Adrenal gland (tissue), 12 donors: Measurements from ENCODE around the gene COL2A1. TPM values are rescaled to one million over a fixed set of nuclear protein-coding genes. Genes with fewer than 3 reads are reported as not detected.

Experiments used
- DNase-seq, 7 donors: peaks; one replicate each; pipeline ENCODE4 v3.0.0-alpha.2; 2019 to 2020
- H3K27ac ChIP-seq, 5 donors: fragments of 200-600 bp; sonication (generic) in 4 of 5; 1 replicate in 3 of 5; 2 replicates in 2 of 5; pipeline versions ENCODE4 v1.5.1 to v1.8.0; 2016 to 2020; ENCODE audit warnings: mild to moderate bottlenecking in 1 of 5
- H3K27me3 ChIP-seq: fragments of 200-600 bp; 2 replicates; pipeline ENCODE4 v1.8.0; 2021
- H3K36me3 ChIP-seq, 2 donors: fragments of 200-600 bp; replicated peaks in 1 of 2; 1 replicate in 1 of 2; 2 replicates in 1 of 2; pipeline versions ENCODE4 v1.5.1 to v1.8.0; 2018 to 2022
- H3K4me1 ChIP-seq, 2 donors: fragments of 200-600 bp; replicated peaks in 1 of 2; 1 replicate in 1 of 2; 2 replicates in 1 of 2; pipeline versions ENCODE4 v1.5.1 to v1.8.0; 2018 to 2021
- H3K4me3 ChIP-seq, 4 donors: fragments of 200-600 bp; sonication (generic) in 3 of 4; one replicate each; pipeline ENCODE4 v1.5.1; 2016 to 2018
- H3K9me3 ChIP-seq, 3 donors: fragments of 200-600 bp; sonication (generic) in 1 of 3; replicated peaks in 1 of 3; 1 replicate in 2 of 3; 2 replicates in 1 of 3; pipeline versions ENCODE4 v1.5.1 to v1.8.0; 2016 to 2021
- POLR2A ChIP-seq, 2 donors: fragments of 450-650 bp; IDR thresholded peaks; one replicate each; pipeline ENCODE4 v1.6.1; 2017; ENCODE audit warnings: antibody characterized with exemption in 2 of 2, mild to moderate bottlenecking in 2 of 2, moderate library complexity in 1 of 2
- WGBS, 4 donors: extraction: QIAGEN DNeasy Blood & Tissue Kit in 2 of 4; methylation state at CpG; one replicate each; pipeline versions ENCODE4 v1.1.5 to v1.1.7; 2013 to 2017; 5-methylcytosine and 5-hydroxymethylcytosine counted together
- intact Hi-C, 2 donors: fragments of 100-400 bp; cut with DNase I; formaldehyde crosslinking; loops; one replicate each; pipeline versions ENCODE4 v1.14.1 to v1.15.0; 2022 to 2023
- polyA plus RNA-seq, 3 donors: library from polyadenylated mRNA; stranded (reverse); fragments of 200-250 nt in 2 of 3; fragments of 350-450 nt in 1 of 3; fragmentation: Illumina TruSeq in 1 of 3; extraction: RNeasy Lipid Tissue Mini Kit (QIAGEN cat#74804) in 1 of 3; gene quantifications; one replicate each; pipeline ENCODE4 v1.2.3, GENCODE V29; 2013 to 2014
- total RNA-seq, 9 donors: library from RNA; depleted of rRNA in 4 of 9; stranded (reverse); fragments of >200 nt in 4 of 9; fragments of 120-200 nt in 1 of 9; fragmentation: NEBNext Ultra II Directional in 1 of 9; extraction: Animal tissue kit (Norgen Biotek cat#: 25700) in 1 of 9; gene quantifications; one replicate each; pipeline versions ENCODE4 v1.1.0 to v1.2.4, GENCODE V29; 2013 to 2023
- TF ChIP-seq, protein P1 (sequence below), 6 experiments: fragments of 450-650 bp in 4 of 6; fragments of 200-600 bp in 2 of 6; sonication (generic) in 1 of 6; IDR thresholded peaks; 1 replicate in 5 of 6; 2 replicates in 1 of 6; pipeline versions ENCODE4 v1.5.1 to v1.8.0; 2016 to 2021; ENCODE audit warnings: antibody characterized with exemption in 6 of 6, mild to moderate bottlenecking in 2 of 6, moderate library complexity in 1 of 6
- donor health status: healthy with polysubstance abuse.
- donor health status: Bipolar disorder and iron deficiency.
- donor health status: DM: yes; HTN: yes; CAD: no.
- donor health status: DM: no; HTN: no; CAD: no.
- donor health status: DM: no; HTN: no; CAD: no.
- donor health status: DM: yes; HTN: yes; CAD: no.

COL2A1 gene
- total and polyA plus RNA-seq, 12 donors: 0.07 to 18.2 (median 0.25) TPM; not detected in 3

GRCh38 chr12:47942614-47943225 lies 61.6 kb downstream of the COL2A1 start:
- no peak overlapping the region for H3K4me3 ChIP-seq
- H3K36me3 ChIP-seq: no peaks in the 10 kb centered on the region
- intact Hi-C loops: loop anchor here (10.0 kb wide), 2 partner anchors 198 to 228 kb away; no protein-coding TSS in a partner anchor
- no peaks in the 10 kb centered on the region for H3K27me3 ChIP-seq
- 50 to 65% (median 64%) methylated on average over 16 to 31 of the region's 31 CpGs for WGBS, 4 donors
- no peak for DNase-seq
- no peaks in the 10 kb centered on the region for H3K4me1 ChIP-seq
- no peak for TF ChIP-seq POLR2A (IDR thresholded peaks at IDR 0.05)
- TF ChIP-seq, protein P1, sequence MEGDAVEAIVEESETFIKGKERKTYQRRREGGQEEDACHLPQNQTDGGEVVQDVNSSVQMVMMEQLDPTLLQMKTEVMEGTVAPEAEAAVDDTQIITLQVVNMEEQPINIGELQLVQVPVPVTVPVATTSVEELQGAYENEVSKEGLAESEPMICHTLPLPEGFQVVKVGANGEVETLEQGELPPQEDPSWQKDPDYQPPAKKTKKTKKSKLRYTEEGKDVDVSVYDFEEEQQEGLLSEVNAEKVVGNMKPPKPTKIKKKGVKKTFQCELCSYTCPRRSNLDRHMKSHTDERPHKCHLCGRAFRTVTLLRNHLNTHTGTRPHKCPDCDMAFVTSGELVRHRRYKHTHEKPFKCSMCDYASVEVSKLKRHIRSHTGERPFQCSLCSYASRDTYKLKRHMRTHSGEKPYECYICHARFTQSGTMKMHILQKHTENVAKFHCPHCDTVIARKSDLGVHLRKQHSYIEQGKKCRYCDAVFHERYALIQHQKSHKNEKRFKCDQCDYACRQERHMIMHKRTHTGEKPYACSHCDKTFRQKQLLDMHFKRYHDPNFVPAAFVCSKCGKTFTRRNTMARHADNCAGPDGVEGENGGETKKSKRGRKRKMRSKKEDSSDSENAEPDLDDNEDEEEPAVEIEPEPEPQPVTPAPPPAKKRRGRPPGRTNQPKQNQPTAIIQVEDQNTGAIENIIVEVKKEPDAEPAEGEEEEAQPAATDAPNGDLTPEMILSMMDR (IDR thresholded peaks at IDR 0.05): no peak
- H3K9me3 ChIP-seq: no peaks in the 10 kb centered on the region
- H3K27ac ChIP-seq: no peak overlapping the region

DNA sequence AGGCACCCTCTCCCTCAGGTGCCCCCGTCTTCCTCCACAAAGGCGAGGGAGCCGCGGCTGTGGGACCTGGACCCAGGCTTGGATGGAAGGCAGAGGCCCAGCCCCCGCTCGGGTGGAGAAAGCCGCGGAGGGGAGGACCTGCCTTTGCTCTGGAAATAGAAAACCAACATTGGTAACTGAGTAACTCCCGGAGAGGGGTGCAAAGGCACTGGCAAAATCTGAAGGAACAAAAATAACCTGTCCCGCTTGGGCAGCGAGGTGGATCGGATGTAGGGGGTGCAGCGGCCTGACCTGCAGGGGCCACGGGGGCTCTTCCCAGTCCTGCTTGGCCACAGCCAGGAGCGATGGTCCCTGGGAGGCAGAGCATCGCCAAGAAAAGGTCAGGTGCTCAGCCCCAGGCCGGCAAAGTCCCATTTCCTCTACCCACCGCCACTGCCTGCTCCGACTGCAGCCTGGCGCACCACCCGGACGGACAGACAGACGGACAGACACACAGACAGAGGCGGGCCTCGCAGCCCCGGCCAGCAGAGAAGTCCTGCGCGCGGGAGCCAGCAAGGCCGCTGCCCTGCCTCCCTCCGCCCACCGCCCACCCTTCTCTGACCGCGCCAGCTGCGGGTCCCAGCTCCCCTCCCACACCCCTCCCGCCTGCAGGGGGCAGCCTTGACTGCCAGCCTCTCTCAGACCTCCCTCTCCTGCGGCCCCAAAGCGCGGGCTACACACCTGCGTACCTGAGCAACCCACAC lies 62.2 kb downstream of the COL2A1 start:
- DNase-seq: peak in 1 of 7 donors; percentile 27
- WGBS, 4 donors: 46 to 65% (median 47%) methylated on average over 12 to 40 of the region's 40 CpGs

GRCh38 chr12:47941475-47941780 lies 62.8 kb downstream of the COL2A1 start:
- peak in 1 of 7 donors; percentile 21 for DNase-seq
- Histone ChIP-seq H3K4me3 (no peak overlapping the region), H3K27me3 (no peaks in the 10 kb centered on the region), H3K36me3 (no peaks in the 10 kb centered on the region), H3K4me1 (no peaks in the 10 kb centered on the region), H3K27ac (no peak overlapping the region), H3K9me3 (no peaks in the 10 kb centered on the region)
- intact Hi-C loops: loop anchor here (10.0 kb wide), 2 partner anchors 197 to 227 kb away; no protein-coding TSS in a partner anchor
- 84 to 91% (median 88%) methylated on average over 9 of the region's 9 CpGs for WGBS, 4 donors
- TF ChIP-seq, protein P1 (IDR thresholded peaks at IDR 0.05): no peak
- no peak for TF ChIP-seq POLR2A (IDR thresholded peaks at IDR 0.05)

More for the DNA sequence above, 62.2 kb downstream of the COL2A1 start:
- intact Hi-C loops: loop anchor here (10.0 kb wide), 2 partner anchors 197 to 227 kb away; no protein-coding TSS in a partner anchor
- Histone ChIP-seq H3K4me3 (no peak overlapping the region), H3K4me1 (no peaks in the 10 kb centered on the region), H3K9me3 (no peaks in the 10 kb centered on the region), H3K36me3 (no peaks in the 10 kb centered on the region), H3K27me3 (no peaks in the 10 kb centered on the region), H3K27ac (no peak overlapping the region)
- TF ChIP-seq, protein P1 (IDR thresholded peaks at IDR 0.05): no peak
- TF ChIP-seq POLR2A (IDR thresholded peaks at IDR 0.05): no peak

GRCh38 chr12:47940773-47941474 lies 63.4 kb downstream of the COL2A1 start:
- Histone ChIP-seq H3K27ac (no peak overlapping the region), H3K9me3 (no peaks in the 10 kb centered on the region), H3K4me3 (no peak overlapping the region), H3K4me1 (no peaks in the 10 kb centered on the region), H3K36me3 (no peaks in the 10 kb centered on the region), H3K27me3 (no peaks in the 10 kb centered on the region)
- TF ChIP-seq, protein P1 (IDR thresholded peaks at IDR 0.05): no peak
- TF ChIP-seq POLR2A (IDR thresholded peaks at IDR 0.05): no peak
- intact Hi-C loops: loop anchor here (10.0 kb wide), 2 partner anchors 196 to 226 kb away; no protein-coding TSS in a partner anchor
- peak in 1 of 7 donors; percentile 33 for DNase-seq
- WGBS, 4 donors: 85 to 90% (median 88%) methylated on average over 10 of the region's 10 CpGs
